Heart right ventricle (tissue), 16 donors: ENCODE results near the gene PKHD1. TPM values are rescaled to one million over a fixed set of nuclear protein-coding genes. Genes with fewer than 3 reads are reported as not detected.

ENCODE experiments used
- ATAC-seq, 8 donors: fragments of 200-7000 bp; cut with Tn5 transposase; one replicate each; pipeline ENCODE4 v1.9.1; 2020; ENCODE audit warnings: mild to moderate bottlenecking in 8 of 8, moderate library complexity in 8 of 8, moderate number of reproducible peaks in 1 of 8
- DNase-seq, 2 donors: peaks; one replicate each; pipeline ENCODE4 v3.0.0-alpha.2; 2020
- H3K27ac ChIP-seq, 10 donors: fragments of 200-600 bp; sonication (generic) in 2 of 10; one replicate each; pipeline versions ENCODE4 v1.5.0 to v1.8.0; 2020 to 2022; ENCODE audit warnings: mild to moderate bottlenecking in 3 of 10
- H3K27me3 ChIP-seq, 7 donors: fragments of 200-600 bp; one replicate each; pipeline ENCODE4 v1.8.0; 2021 to 2022; ENCODE audit warnings: mild to moderate bottlenecking in 2 of 7
- H3K36me3 ChIP-seq, 9 donors: fragments of 200-600 bp; sonication (generic) in 1 of 9; one replicate each; pipeline versions ENCODE4 v1.5.0 to v1.8.0; 2020 to 2022; ENCODE audit warnings: mild to moderate bottlenecking in 2 of 9
- H3K4me1 ChIP-seq, 9 donors: fragments of 200-600 bp; sonication (generic) in 1 of 9; one replicate each; pipeline versions ENCODE4 v1.5.0 to v1.8.0; 2020 to 2022; ENCODE audit warnings: mild to moderate bottlenecking in 4 of 9
- H3K4me3 ChIP-seq, 10 donors: fragments of 200-600 bp; sonication (generic) in 2 of 10; one replicate each; pipeline versions ENCODE4 v1.5.0 to v1.8.0; 2020 to 2022; ENCODE audit warnings: mild to moderate bottlenecking in 7 of 10, moderate library complexity in 2 of 10
- H3K9me3 ChIP-seq, 11 donors: fragments of 200-600 bp in 10 of 11; sonication (generic) in 2 of 11; one replicate each; pipeline versions ENCODE4 v1.5.0 to v1.8.0; 2013 to 2022; ENCODE audit warnings: mild to moderate bottlenecking in 2 of 11, control low read depth in 1 of 11, moderate library complexity in 1 of 11
- CTCF ChIP-seq, 9 donors: fragments of 200-600 bp; sonication (generic) in 2 of 9; IDR thresholded peaks; one replicate each; pipeline versions ENCODE4 v1.5.0 to v1.8.0; 2021 to 2022; ENCODE audit warnings: antibody characterized with exemption in 9 of 9, mild to moderate bottlenecking in 5 of 9, moderate library complexity in 1 of 9
- WGBS, 2 donors: extraction: QIAGEN DNeasy Blood & Tissue Kit; methylation state at CpG; one replicate each; pipeline ENCODE4 v1.1.7; 2013; ENCODE audit warnings: inconsistent platforms in 1 of 2; 5-methylcytosine and 5-hydroxymethylcytosine counted together
- intact Hi-C, 10 donors: fragments of 100-400 bp; cut with DNase I; formaldehyde crosslinking; loops; one replicate each; pipeline versions ENCODE4 v1.11.1 to v1.14.2; 2022
- polyA plus RNA-seq, 2 donors: library from polyadenylated mRNA; stranded (reverse); fragments of 200-250 nt; gene quantifications; one replicate each; pipeline ENCODE4 v1.2.3, GENCODE V29; 2013
- total RNA-seq, 10 donors: library from RNA; stranded (reverse); fragmentation: NEBNext Ultra II Directional in 3 of 10; extraction: Animal tissue kit (Norgen Biotek cat#: 25700) in 3 of 10; gene quantifications; one replicate each; pipeline versions ENCODE4 v1.2.1 to v1.2.4, GENCODE V29; 2021 to 2023
- donor health status: Arrhythmogenic right ventricular cardiomyopathy.
- donor health status: ischemic (EF 13 %, LVEDD 7.1; RV severe dilation, severe dysfunction).
- donor health status: healthy with polysubstance abuse.
- donor health status: DM: no; HTN: yes; CAD: no.
- donor health status: DM: no; HTN: no; CAD: no.
- donor health status: ischemic (EF 25% LVEDD 6.9; RV normal size, moderate dysfunction).
- donor health status: ischemic (EF 25% LVEDD 5.7; RV mildly dilated, moderate dysfunction).
- donor health status: healthy.
- donor health status: DM: yes; HTN: yes; CAD: no.
- donor health status: Ischemic cardiomyopathy.
- donor health status: ischemic (EF 35%, LVEDD 5.7; RV mildly dilated, moderate dysfunction).
- donor health status: nonischemic (EF 11% LVEDD 7.7; RV severe dilation, severe dysfunction).
- donor health status: DM: yes; HTN: yes; CAD: no.
- donor health status: PGD.
- donor health status: ischemic (EF 29% LVEDD 5.4; RV normal size, mild dysfunction).
- donor health status: nonischemic (EF 23%, LVEDD 6.1; RV moderate dilation, normal function).

PKHD1 gene
- total and polyA plus RNA-seq, 12 donors, result under 0.01 to 0.07 (median 0.02) TPM; not detected in 7

- Histone ChIP-seq H3K27me3 (no peaks in the 10 kb centered on the region), H3K4me3 (no peak overlapping the region), H3K9me3 (peaks cover 0 to 17% (median 9%) of the 10 kb centered on the region in 11 donors), H3K36me3 (no peaks in the 10 kb centered on the region), H3K27ac (no peak overlapping the region), H3K4me1 (no peaks in the 10 kb centered on the region)
- intact Hi-C loops, result no loop called here
- no peak for TF ChIP-seq CTCF (IDR thresholded peaks at IDR 0.05)
- no peak for ATAC-seq
- no peak for DNase-seq
These were observed 29.2 kb upstream of the PKHD1 start for GRCh38 chr6:52116605-52116948.

GRCh38 chr6:52115891-52116604 is 28.6 kb upstream of the PKHD1 start:
- 85 to 86% methylated on average over 3 of the region's 3 CpGs for WGBS, 2 donors
- intact Hi-C loops, result no loop called here

GRCh38 chr6:52115145-52115741 is 27.8 kb upstream of the PKHD1 start:
- 74 to 82% methylated on average over 3 of the region's 3 CpGs for WGBS, 2 donors
- ATAC-seq (no peak), DNase-seq (no peak)
- no peak overlapping the region for H3K4me3 ChIP-seq
- no peaks in the 10 kb centered on the region for H3K27me3 ChIP-seq
- H3K9me3 ChIP-seq, result peaks cover 0 to 16% (median 9%) of the 10 kb centered on the region in 11 donors
- H3K36me3 ChIP-seq, result no peaks in the 10 kb centered on the region
- intact Hi-C loops, result no loop called here
- no peaks in the 10 kb centered on the region for H3K4me1 ChIP-seq
- H3K27ac ChIP-seq, result no peak overlapping the region
- TF ChIP-seq CTCF (IDR thresholded peaks at IDR 0.05), result no peak

More at GRCh38 chr6:52115891-52116604, 28.6 kb upstream of the PKHD1 start:
- H3K4me3 ChIP-seq, result no peak overlapping the region
- H3K36me3 ChIP-seq, result no peaks in the 10 kb centered on the region
- H3K27ac ChIP-seq, result no peak overlapping the region
- H3K9me3 ChIP-seq, result peaks cover 0 to 17% (median 9%) of the 10 kb centered on the region in 11 donors
- no peaks in the 10 kb centered on the region for H3K27me3 ChIP-seq
- DNase-seq (no peak), ATAC-seq (no peak)
- no peak for TF ChIP-seq CTCF (IDR thresholded peaks at IDR 0.05)
- H3K4me1 ChIP-seq, result no peaks in the 10 kb centered on the region

- WGBS, 2 donors, result 71 to 80% methylated on average over 2 of the region's 2 CpGs
- Histone ChIP-seq H3K36me3 (no peaks in the 10 kb centered on the region), H3K9me3 (no peaks in the 10 kb centered on the region), H3K27me3 (peaks cover 0 to 10% (median 0%) of the 10 kb centered on the region in 7 donors), H3K4me3 (no peak overlapping the region), H3K4me1 (no peaks in the 10 kb centered on the region), H3K27ac (no peak overlapping the region)
- intact Hi-C loops, result loop anchor here in 1 of 10 donors (10.0 kb wide), 1 partner anchor 156 kb away; no protein-coding TSS in a partner anchor
- no peak for DNase-seq
- no peak for TF ChIP-seq CTCF (IDR thresholded peaks at IDR 0.05)
- ATAC-seq, result no peak
These were observed 21.8 kb upstream of the PKHD1 start for GRCh38 chr6:52109171-52109571.
